ENCODE measurements around the gene WDR62.

- TF ChIP-seq CTCF (IDR thresholded peaks at IDR 0.05), result no peak
- TF ChIP-seq POLR2A (IDR thresholded peaks at IDR 0.05), result no peak
Measured at GRCh38 chr19:36023432-36023831, 31.3 kb upstream of the WDR62 start.
